GM12891 (cell line): ENCODE data around the gene POMGNT2.

ENCODE experiments used
- DNase-seq: peaks from one replicate; pipeline ENCODE4 v3.0.0; 2011; ENCODE audit warnings: low spot score; ENCODE audit not compliant: insufficient read length
- FAIRE-seq: peaks from 2 replicates; lab custom pipeline; 2011; peaks lifted over from hg19 to GRCh38; lab: Jason Lieb, UNC
- PAX5 ChIP-seq: IDR thresholded peaks from 2 replicates; pipeline ENCODE4 v1.6.1; 2011; ENCODE audit warnings: low read length, moderate library complexity, mild to moderate bottlenecking; ENCODE audit not compliant: insufficient read depth, severe bottlenecking
- POLR2A ChIP-seq: IDR thresholded peaks from 2 replicates; pipeline ENCODE4 v1.6.1; 2011; ENCODE audit warnings: low read depth, low read length, control low read depth
- POLR2AphosphoS5 ChIP-seq: IDR thresholded peaks from 2 replicates; pipeline ENCODE4 v1.6.1; 2011; ENCODE audit warnings: low read depth, low read length, control low read depth
- POU2F2 ChIP-seq: IDR thresholded peaks from 2 replicates; pipeline ENCODE4 v1.6.1; 2011; ENCODE audit warnings: low read depth, mild to moderate bottlenecking, control low read depth, low read length, moderate library complexity
- SPI1 ChIP-seq: IDR thresholded peaks from 2 replicates; pipeline ENCODE4 v1.6.1; 2011; ENCODE audit warnings: low read depth, low read length, control low read depth
- TAF1 ChIP-seq: IDR thresholded peaks from 2 replicates; pipeline ENCODE4 v1.6.1; 2011; ENCODE audit warnings: low read depth, low read length, control low read depth

The POMGNT2 gene

GRCh38 chr3:43106293-43106628 lies 382 bp upstream of the POMGNT2 start:
- TF ChIP-seq SPI1, result no peak
- TF ChIP-seq POU2F2, result no peak
- no peak for TF ChIP-seq TAF1
- TF ChIP-seq POLR2A, result no peak
- TF ChIP-seq PAX5, result no peak
- no peak for TF ChIP-seq POLR2AphosphoS5
- no peak for FAIRE-seq
- DNase-seq, result no peak

- TF ChIP-seq POLR2A (no peak), PAX5 (no peak), POU2F2 (no peak), TAF1 (no peak), SPI1 (no peak), POLR2AphosphoS5 (no peak)
- DNase-seq, result peak; percentile 17
- no peak for FAIRE-seq
Measured at GRCh38 chr3:43104660-43105595, 951 bp downstream of the POMGNT2 start.

- DNase-seq, result no peak
- TF ChIP-seq TAF1 (no peak), PAX5 (no peak), POLR2AphosphoS5 (no peak), POLR2A (no peak), POU2F2 (no peak)
- no peak for FAIRE-seq
Measured at GRCh38 chr3:43104039-43104438, 1.8 kb downstream of the POMGNT2 start.

GRCh38 chr3:43102773-43103480 lies 3.0 kb downstream of the POMGNT2 start:
- TF ChIP-seq PAX5 (no peak), TAF1 (no peak), POLR2A (no peak), POU2F2 (no peak), SPI1 (no peak), POLR2AphosphoS5 (no peak)
- FAIRE-seq, result no peak
- DNase-seq, result no peak

- no peak for TF ChIP-seq TAF1
- no peak for TF ChIP-seq PAX5
- TF ChIP-seq POLR2A, result no peak
- TF ChIP-seq POLR2AphosphoS5, result no peak
- no peak for TF ChIP-seq POU2F2
- no peak for TF ChIP-seq SPI1
- no peak for DNase-seq
- FAIRE-seq, result no peak
Measured at GRCh38 chr3:43098761-43099160, 7.1 kb downstream of the POMGNT2 start.

GRCh38 chr3:43097400-43098080 lies 8.3 kb downstream of the POMGNT2 start:
- DNase-seq (no peak), FAIRE-seq (no peak)
- no peak for TF ChIP-seq TAF1
- TF ChIP-seq POLR2AphosphoS5, result no peak
- no peak for TF ChIP-seq POLR2A
- no peak for TF ChIP-seq PAX5
- TF ChIP-seq SPI1, result no peak
- TF ChIP-seq POU2F2, result no peak

GRCh38 chr3:43096761-43097160 lies 9.1 kb downstream of the POMGNT2 start:
- no peak for FAIRE-seq
- no peak for DNase-seq
- TF ChIP-seq POLR2A (no peak), TAF1 (no peak), POU2F2 (no peak), SPI1 (no peak), PAX5 (no peak), POLR2AphosphoS5 (no peak)

GRCh38 chr3:43095370-43095769 lies 10.5 kb downstream of the POMGNT2 start:
- FAIRE-seq, result no peak
- no peak for TF ChIP-seq POLR2A
- TF ChIP-seq TAF1, result no peak
- no peak for TF ChIP-seq PAX5
- no peak for DNase-seq

GRCh38 chr3:43094851-43095250 lies 11.0 kb downstream of the POMGNT2 start:
- no peak for DNase-seq
- FAIRE-seq, result no peak

More at GRCh38 chr3:43094851-43095250, 11.0 kb downstream of the POMGNT2 start:
- TF ChIP-seq POU2F2 (no peak), POLR2AphosphoS5 (no peak), PAX5 (no peak), TAF1 (no peak), SPI1 (no peak), POLR2A (no peak)
